H1 (cell line): Measurements from ENCODE around the gene MRS2. TPM values are rescaled to one million over a fixed set of nuclear protein-coding genes. Genes with fewer than 3 reads are reported as not detected.

Experiments
- ATF2 ChIP-seq: IDR thresholded peaks from 2 replicates; pipeline ENCODE4 v1.6.1; 2012; ENCODE audit warnings: low read length, inconsistent platforms
- BCL11A ChIP-seq, 2 experiments: IDR thresholded peaks; one replicate each; pipeline ENCODE4 v1.6.1; 2011; ENCODE audit warnings: low read depth in 2 of 2, low read length in 2 of 2, mild to moderate bottlenecking in 2 of 2
- CBX5 ChIP-seq: fragments of 300-800, 300-1000 bp; sonication (generic); IDR thresholded peaks from 2 replicates; pipeline ENCODE4 v1.7.1; 2016; ENCODE audit warnings: antibody characterized with exemption, low read length, low read depth
- CHD7 ChIP-seq: fragments of 300-600 bp; sonication (generic); IDR thresholded peaks from 2 replicates; pipeline ENCODE4 v1.7.1; 2012; ENCODE audit warnings: low read length, moderate library complexity, mild to moderate bottlenecking, inconsistent platforms; ENCODE audit not compliant: insufficient replicate concordance
- JUN ChIP-seq: IDR thresholded peaks from 2 replicates; pipeline ENCODE4 v1.6.1; 2011; ENCODE audit warnings: low read depth, mild to moderate bottlenecking, improper control_type of control experiment, low read length
- SAP30 ChIP-seq: fragments of 300-600 bp; sonication (generic); IDR thresholded peaks from 2 replicates; pipeline ENCODE4 v1.7.1; 2012; ENCODE audit warnings: low read length, moderate library complexity, mild to moderate bottlenecking, inconsistent platforms; ENCODE audit not compliant: insufficient read depth, insufficient replicate concordance
- SP2 ChIP-seq: IDR thresholded peaks from 2 replicates; pipeline ENCODE4 v1.6.1; 2012; ENCODE audit warnings: mild to moderate bottlenecking, low read length, inconsistent platforms
- SP4 ChIP-seq: IDR thresholded peaks from 2 replicates; pipeline ENCODE4 v1.6.1; 2012; ENCODE audit warnings: low read length, inconsistent platforms
- TAF7 ChIP-seq: optimal IDR thresholded peaks from 2 replicates; pipeline ENCODE3; 2011; ENCODE audit warnings: low read depth, mild to moderate bottlenecking, inconsistent platforms, low read length, moderate library complexity, borderline replicate concordance
- polyA plus RNA-seq, 7 experiments: library from polyadenylated mRNA; depleted of rRNA in 3 of 7; stranded (reverse) in 5 of 7; unstranded in 2 of 7; fragments of >200 nt in 5 of 7; fragments of 200-250 nt in 2 of 7; gene quantifications; 1 replicate in 5 of 7; 2 replicates in 1 of 7; 4 replicates in 1 of 7; pipeline versions ENCODE4 v1.2.1 to v1.2.3, GENCODE V29; 2011 to 2013; ENCODE audit warnings: missing spikeins in 2 of 7, mixed read lengths in 2 of 7
- total RNA-seq: library from RNA; stranded (reverse); fragmentation: NEBNext Ultra II Directional; extraction: Animal tissue kit (Norgen Biotek cat#: 25700); gene quantifications from 2 replicates; pipeline ENCODE4 v1.2.1, GENCODE V29; 2021

The MRS2 gene
- total and polyA plus RNA-seq, 2 of the 8 experiments (the other 6 are each of a cell fraction or from before 2014, with no cell fraction given), result 51.2 to 67.5 TPM

GRCh38 chr6:24385536-24386269 is 17.0 kb upstream of the MRS2 start (continued):
- TF ChIP-seq CHD7 (no peak), ATF2 (no peak), SP4 (no peak), CBX5 (no peak), SP2 (no peak), TAF7 (no peak), SAP30 (no peak), BCL11A (IDR thresholded peaks at IDR 0.05; ENCODE audit: low read depth in 2 of 2, low read length in 2 of 2) (no peak), JUN (no peak)
